ENCODE data around the gene OR52A1.

DNA sequence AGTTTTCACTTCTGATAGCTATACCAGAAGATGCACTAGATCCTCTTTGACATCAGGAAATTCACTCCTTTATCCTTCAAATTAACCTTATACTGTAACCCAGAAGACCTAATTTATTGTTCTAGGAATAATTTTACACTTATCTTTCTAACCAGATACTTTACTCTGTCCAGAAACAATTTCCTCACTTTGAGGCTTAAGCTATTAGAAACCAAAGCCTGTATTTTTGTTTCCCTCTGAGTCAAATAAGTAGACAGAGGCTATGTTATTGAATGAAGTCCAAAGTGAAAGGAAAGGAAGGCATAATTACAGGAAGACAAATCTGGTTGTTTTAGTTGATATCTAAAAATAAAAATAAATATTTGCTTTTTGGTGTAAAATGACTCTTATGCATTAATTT lies 43.7 kb upstream of the OR52A1 start:
- TF ChIP-seq, protein P1, sequence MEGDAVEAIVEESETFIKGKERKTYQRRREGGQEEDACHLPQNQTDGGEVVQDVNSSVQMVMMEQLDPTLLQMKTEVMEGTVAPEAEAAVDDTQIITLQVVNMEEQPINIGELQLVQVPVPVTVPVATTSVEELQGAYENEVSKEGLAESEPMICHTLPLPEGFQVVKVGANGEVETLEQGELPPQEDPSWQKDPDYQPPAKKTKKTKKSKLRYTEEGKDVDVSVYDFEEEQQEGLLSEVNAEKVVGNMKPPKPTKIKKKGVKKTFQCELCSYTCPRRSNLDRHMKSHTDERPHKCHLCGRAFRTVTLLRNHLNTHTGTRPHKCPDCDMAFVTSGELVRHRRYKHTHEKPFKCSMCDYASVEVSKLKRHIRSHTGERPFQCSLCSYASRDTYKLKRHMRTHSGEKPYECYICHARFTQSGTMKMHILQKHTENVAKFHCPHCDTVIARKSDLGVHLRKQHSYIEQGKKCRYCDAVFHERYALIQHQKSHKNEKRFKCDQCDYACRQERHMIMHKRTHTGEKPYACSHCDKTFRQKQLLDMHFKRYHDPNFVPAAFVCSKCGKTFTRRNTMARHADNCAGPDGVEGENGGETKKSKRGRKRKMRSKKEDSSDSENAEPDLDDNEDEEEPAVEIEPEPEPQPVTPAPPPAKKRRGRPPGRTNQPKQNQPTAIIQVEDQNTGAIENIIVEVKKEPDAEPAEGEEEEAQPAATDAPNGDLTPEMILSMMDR (IDR thresholded peaks at IDR 0.05) = no peak
- TF ChIP-seq POLR2A (IDR thresholded peaks at IDR 0.05) = no peak

Data from uterus (tissue), 2 donors.